ENCODE results near the gene ALKBH4. TPM values are rescaled to one million over a fixed set of nuclear protein-coding genes. Genes with fewer than 3 reads are reported as not detected.

The ALKBH4 gene
- polyA plus RNA-seq, 1 donor (not counting 4 experiments of a cell fraction or from before 2014, with no cell fraction given): 3.1 TPM

DNA sequence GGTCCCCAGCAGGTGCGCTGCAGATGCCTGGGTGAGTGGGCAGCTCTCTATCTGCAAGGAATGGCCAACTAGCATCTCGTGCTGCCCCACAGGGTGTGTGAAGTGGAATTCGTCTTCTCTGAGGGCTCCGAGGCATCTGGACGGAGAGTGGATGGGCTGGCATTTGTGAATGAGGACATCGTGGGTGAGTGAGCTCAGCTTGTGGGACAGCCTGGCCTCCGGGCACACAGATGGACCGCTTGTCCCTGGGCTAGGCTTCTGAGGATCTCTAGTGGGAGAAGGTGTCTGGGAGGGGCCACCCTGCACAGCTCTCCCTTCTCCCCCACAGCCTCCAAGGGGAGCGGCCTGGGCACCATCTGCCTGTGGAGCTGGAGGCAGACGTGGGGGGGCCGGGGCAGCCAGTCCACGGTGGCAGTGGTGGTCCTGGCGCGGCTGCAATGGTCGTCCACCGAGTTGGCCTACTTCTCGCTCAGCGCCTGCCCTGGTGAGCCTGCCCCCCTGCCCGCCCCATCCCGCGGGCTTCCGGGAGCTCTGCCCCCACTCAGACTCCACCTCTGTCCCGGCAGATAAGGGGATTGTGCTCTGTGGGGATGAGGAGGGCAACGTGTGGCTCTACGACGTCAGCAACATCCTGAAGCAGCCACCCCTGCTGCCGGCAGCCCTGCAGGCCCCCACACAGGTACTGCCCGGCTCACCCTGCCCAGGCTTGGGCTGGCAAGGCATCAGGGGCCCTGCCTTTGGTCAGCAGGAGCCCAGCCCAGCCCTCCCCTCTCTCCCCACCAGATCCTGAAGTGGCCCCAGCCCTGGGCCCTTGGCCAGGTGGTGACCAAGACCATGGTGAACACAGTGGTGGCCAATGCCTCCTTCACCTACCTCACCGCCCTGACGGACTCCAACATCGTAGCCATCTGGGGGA, 7.7 kb upstream of the ALKBH4 start:
- no peak overlapping the region for H3K27ac ChIP-seq (ENCODE audit: control insufficient read depth, insufficient read depth, low read length)
- TF ChIP-seq, protein P1, sequence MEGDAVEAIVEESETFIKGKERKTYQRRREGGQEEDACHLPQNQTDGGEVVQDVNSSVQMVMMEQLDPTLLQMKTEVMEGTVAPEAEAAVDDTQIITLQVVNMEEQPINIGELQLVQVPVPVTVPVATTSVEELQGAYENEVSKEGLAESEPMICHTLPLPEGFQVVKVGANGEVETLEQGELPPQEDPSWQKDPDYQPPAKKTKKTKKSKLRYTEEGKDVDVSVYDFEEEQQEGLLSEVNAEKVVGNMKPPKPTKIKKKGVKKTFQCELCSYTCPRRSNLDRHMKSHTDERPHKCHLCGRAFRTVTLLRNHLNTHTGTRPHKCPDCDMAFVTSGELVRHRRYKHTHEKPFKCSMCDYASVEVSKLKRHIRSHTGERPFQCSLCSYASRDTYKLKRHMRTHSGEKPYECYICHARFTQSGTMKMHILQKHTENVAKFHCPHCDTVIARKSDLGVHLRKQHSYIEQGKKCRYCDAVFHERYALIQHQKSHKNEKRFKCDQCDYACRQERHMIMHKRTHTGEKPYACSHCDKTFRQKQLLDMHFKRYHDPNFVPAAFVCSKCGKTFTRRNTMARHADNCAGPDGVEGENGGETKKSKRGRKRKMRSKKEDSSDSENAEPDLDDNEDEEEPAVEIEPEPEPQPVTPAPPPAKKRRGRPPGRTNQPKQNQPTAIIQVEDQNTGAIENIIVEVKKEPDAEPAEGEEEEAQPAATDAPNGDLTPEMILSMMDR (optimal IDR thresholded peaks at IDR 0.05 in 1 of 3, IDR thresholded peaks at IDR 0.05 in 1 of 3, conservative IDR thresholded peaks at IDR 0.05 in 1 of 3; ENCODE audit: extremely low read depth in 1 of 3, insufficient read depth in 2 of 3, low read length in 3 of 3): no peak
- no peak for TF ChIP-seq EZH2 (IDR thresholded peaks at IDR 0.05; ENCODE audit: low read length)
- H3K4me2 ChIP-seq (ENCODE audit: control insufficient read depth, extremely low read depth, insufficient read depth, low read depth, low read length): no peak overlapping the region
- H4K20me1 ChIP-seq (ENCODE audit: control insufficient read depth, extremely low read depth, insufficient read depth, low read length): no peaks in the 10 kb centered on the region
- FAIRE-seq: no peak
- dilution Hi-C loops (cut with MboI; ENCODE audit: extremely low pct_ligation_motif_present, low sequenced_read_pairs): no loop called here
- H3K9me1 ChIP-seq (ENCODE audit: control insufficient read depth, extremely low read depth, insufficient read depth, low read length): no peaks in the 10 kb centered on the region
- no peaks in the 10 kb centered on the region for H3K27me3 ChIP-seq (ENCODE audit: control insufficient read depth, extremely low read depth, insufficient read depth, low read length)
- H2AFZ ChIP-seq (ENCODE audit: control insufficient read depth, low read length): no peak overlapping the region
- no peaks in the 10 kb centered on the region for H3K4me1 ChIP-seq (ENCODE audit: control insufficient read depth, extremely low read depth, insufficient read depth, low read length)
- no peak for DNase-seq (ENCODE audit: low read depth, low spot score)
- peaks cover 6 to 8% of the 10 kb centered on the region in 2 experiments for H3K36me3 ChIP-seq (ENCODE audit: control insufficient read depth in 2 of 2, extremely low read depth in 1 of 2, insufficient read depth in 2 of 2, low read length in 2 of 2)
- no peaks in the 10 kb centered on the region for H3K79me2 ChIP-seq (ENCODE audit: control insufficient read depth, insufficient read depth, low read length)
- H3K9ac ChIP-seq (ENCODE audit: control insufficient read depth, extremely low read depth, insufficient read depth, low read length): no peak overlapping the region
- no peaks in the 10 kb centered on the region for H3K9me3 ChIP-seq (ENCODE audit: control insufficient read depth, low read depth, low read length)
- no peak overlapping the region for H3K4me3 ChIP-seq (ENCODE audit: control insufficient read depth in 2 of 3, extremely low read depth in 1 of 3, insufficient read depth in 2 of 3, low read depth in 1 of 3, low read length in 3 of 3)

DNA sequence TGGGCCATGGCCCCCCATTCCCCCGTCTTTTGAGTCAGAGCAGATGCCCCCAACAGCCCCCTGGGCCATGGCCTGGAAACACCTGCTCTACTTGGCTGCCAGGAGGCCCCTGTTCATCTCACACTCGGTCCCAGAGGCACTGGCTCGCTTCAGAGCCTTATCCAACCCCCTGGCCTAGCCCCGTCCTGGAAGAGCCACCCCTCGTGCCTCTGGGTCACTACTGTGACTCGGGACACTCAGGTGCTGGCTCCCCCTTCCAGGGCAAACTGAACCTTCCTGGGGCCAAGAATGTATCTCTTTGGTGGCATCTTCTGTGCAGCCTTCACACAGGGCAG, 7.1 kb upstream of the ALKBH4 start:
- FAIRE-seq (no peak), DNase-seq (ENCODE audit: low read depth, low spot score) (no peak)
- Histone ChIP-seq H3K4me3 (ENCODE audit: control insufficient read depth in 2 of 3, extremely low read depth in 1 of 3, insufficient read depth in 2 of 3, low read depth in 1 of 3, low read length in 3 of 3) (no peak overlapping the region), H3K79me2 (ENCODE audit: control insufficient read depth, insufficient read depth, low read length) (no peaks in the 10 kb centered on the region), H4K20me1 (ENCODE audit: control insufficient read depth, extremely low read depth, insufficient read depth, low read length) (no peaks in the 10 kb centered on the region), H3K4me2 (ENCODE audit: control insufficient read depth, extremely low read depth, insufficient read depth, low read depth, low read length) (no peak overlapping the region), H2AFZ (ENCODE audit: control insufficient read depth, low read length) (no peak overlapping the region), H3K9me1 (ENCODE audit: control insufficient read depth, extremely low read depth, insufficient read depth, low read length) (no peaks in the 10 kb centered on the region), H3K36me3 (ENCODE audit: control insufficient read depth in 2 of 2, extremely low read depth in 1 of 2, insufficient read depth in 2 of 2, low read length in 2 of 2) (peaks cover 6 to 8% of the 10 kb centered on the region in 2 experiments), H3K27ac (ENCODE audit: control insufficient read depth, insufficient read depth, low read length) (no peak overlapping the region), H3K27me3 (ENCODE audit: control insufficient read depth, extremely low read depth, insufficient read depth, low read length) (no peaks in the 10 kb centered on the region), H3K9ac (ENCODE audit: control insufficient read depth, extremely low read depth, insufficient read depth, low read length) (no peak overlapping the region), H3K4me1 (ENCODE audit: control insufficient read depth, extremely low read depth, insufficient read depth, low read length) (no peaks in the 10 kb centered on the region), H3K9me3 (ENCODE audit: control insufficient read depth, low read depth, low read length) (no peaks in the 10 kb centered on the region)
- TF ChIP-seq, protein P1 (optimal IDR thresholded peaks at IDR 0.05 in 1 of 3, IDR thresholded peaks at IDR 0.05 in 1 of 3, conservative IDR thresholded peaks at IDR 0.05 in 1 of 3; ENCODE audit: extremely low read depth in 1 of 3, insufficient read depth in 2 of 3, low read length in 3 of 3): no peak
- TF ChIP-seq EZH2 (IDR thresholded peaks at IDR 0.05; ENCODE audit: low read length): no peak
- dilution Hi-C loops (cut with MboI; ENCODE audit: extremely low pct_ligation_motif_present, low sequenced_read_pairs): no loop called here
